ENCODE data around the gene SPEM3.

Gene SPEM3

GRCh38 chr17:7419819-7420610 lies 8.6 kb upstream of the SPEM3 start, which contains the start of gene SPEM1:
Gene SPEM1, plus strand, starts transcription at chr17:7420324. Its CDS starts 61 bp downstream, at chr17:7420385.
- DNase-seq (ENCODE audit: low read depth in 3 of 3, low spot score in 1 of 3), result no peak

- DNase-seq (ENCODE audit: low read depth in 3 of 3, low spot score in 1 of 3), result no peak
These were observed 7.5 kb upstream of the SPEM3 start for GRCh38 chr17:7421186-7421585.

GRCh38 chr17:7423679-7424078 lies 5.0 kb upstream of the SPEM3 start:
- DNase-seq (ENCODE audit: low read depth in 3 of 3, low spot score in 1 of 3), result no peak

GRCh38 chr17:7425316-7425715 lies 3.3 kb upstream of the SPEM3 start, which contains the start of gene SPEM2:
Gene SPEM2, plus strand, starts transcription at chr17:7425616. Its CDS starts 73 bp downstream, at chr17:7425689.
- no peak for DNase-seq (ENCODE audit: low read depth in 3 of 3, low spot score in 1 of 3)

GRCh38 chr17:7425756-7426155 lies 2.9 kb upstream of the SPEM3 start:
- no peak for DNase-seq (ENCODE audit: low read depth in 3 of 3, low spot score in 1 of 3)

- DNase-seq (ENCODE audit: low read depth in 3 of 3, low spot score in 1 of 3), result no peak
These were observed 2.3 kb upstream of the SPEM3 start for GRCh38 chr17:7426203-7426863.

- no peak for DNase-seq (ENCODE audit: low read depth in 3 of 3, low spot score in 1 of 3)
These were observed 1.7 kb upstream of the SPEM3 start for GRCh38 chr17:7426896-7427489.

GRCh38 chr17:7427549-7427948 lies 1.1 kb upstream of the SPEM3 start:
- no peak for DNase-seq (ENCODE audit: low read depth in 3 of 3, low spot score in 1 of 3)

GRCh38 chr17:7429722-7430121 lies 1.1 kb downstream of the SPEM3 start:
- no peak for DNase-seq (ENCODE audit: low read depth in 3 of 3, low spot score in 1 of 3)

GRCh38 chr17:7431231-7431630 lies 2.6 kb downstream of the SPEM3 start:
- DNase-seq (ENCODE audit: low read depth in 3 of 3, low spot score in 1 of 3), result no peak

GRCh38 chr17:7432296-7432695 lies 3.6 kb downstream of the SPEM3 start:
- DNase-seq (ENCODE audit: low read depth in 3 of 3, low spot score in 1 of 3), result no peak

- DNase-seq (ENCODE audit: low read depth in 3 of 3, low spot score in 1 of 3), result no peak
These were observed 7.3 kb downstream of the SPEM3 start for GRCh38 chr17:7435676-7436555.

GRCh38 chr17:7436556-7437368 lies 8.1 kb downstream of the SPEM3 start:
- peak; percentile 45 to 70 (median 66) for DNase-seq (ENCODE audit: low read depth in 3 of 3, low spot score in 1 of 3)

- no peak for DNase-seq (ENCODE audit: low read depth in 3 of 3, low spot score in 1 of 3)
These were observed 8.8 kb downstream of the SPEM3 start for GRCh38 chr17:7437369-7437863.

- DNase-seq (ENCODE audit: low read depth in 3 of 3, low spot score in 1 of 3), result peak in 1 of 3 donors; percentile 49
These were observed 9.4 kb downstream of the SPEM3 start for GRCh38 chr17:7437950-7438614.

- no peak for DNase-seq (ENCODE audit: low read depth in 3 of 3, low spot score in 1 of 3)
These were observed 10.2 kb downstream of the SPEM3 start for GRCh38 chr17:7438656-7439460.

GRCh38 chr17:7439462-7440112 lies 10.9 kb downstream of the SPEM3 start, which contains the start of gene FGF11:
Gene FGF11, plus strand, starts transcription at chr17:7439512. Its CDS starts 109 bp downstream, at chr17:7439621.
- no peak for DNase-seq (ENCODE audit: low read depth in 3 of 3, low spot score in 1 of 3)
